GM12878 (cell line): ENCODE data around the gene PTPRS. TPM values are rescaled to one million over a fixed set of nuclear protein-coding genes. Genes with fewer than 3 reads are reported as not detected.

Source experiments
- BACH1 ChIP-seq: fragments of 450-650 bp; IDR thresholded peaks from 2 replicates; pipeline ENCODE4 v1.6.1; 2017; ENCODE audit warnings: mild to moderate bottlenecking, borderline replicate concordance
- BRCA1 ChIP-seq: IDR thresholded peaks from 2 replicates; pipeline ENCODE4 v1.6.1; 2011; ENCODE audit warnings: low read depth, low read length, improper control_type of control experiment
- CHD1 ChIP-seq: IDR thresholded peaks from 2 replicates; pipeline ENCODE4 v1.6.1; 2012; ENCODE audit warnings: low read depth, low read length, improper control_type of control experiment
- HDAC2 ChIP-seq: fragments of 200-600 bp; sonication (generic); IDR thresholded peaks from 2 replicates; pipeline ENCODE4 v1.6.1; 2017
- NFYA ChIP-seq: IDR thresholded peaks from 2 replicates; pipeline ENCODE4 v1.6.1; 2011; ENCODE audit warnings: low read depth, mild to moderate bottlenecking, low read length, improper control_type of control experiment, borderline replicate concordance
- POU2F2 ChIP-seq: IDR thresholded peaks from 3 replicates; pipeline ENCODE4 v1.6.1; 2011; ENCODE audit warnings: low read depth, mild to moderate bottlenecking, low read length, borderline replicate concordance
- YBX1 ChIP-seq: fragments of 450-650 bp; IDR thresholded peaks from 2 replicates; pipeline ENCODE4 v1.6.1; 2016; ENCODE audit warnings: antibody characterized with exemption
- ZNF274 ChIP-seq: IDR thresholded peaks from one replicate; pipeline ENCODE4 v1.8.0; 2011; ENCODE audit not compliant: insufficient read length, insufficient read depth
- polyA plus RNA-seq, 11 experiments: library from polyadenylated mRNA; depleted of rRNA in 4 of 11; unstranded in 6 of 11; stranded (reverse) in 5 of 11; fragments of >200 nt; fragmentation: Nextera tagmentation in 4 of 11; fragmentation: Illumina TruSeq in 1 of 11; extraction: Ambion mirVana in 4 of 11; extraction: Trizol in 1 of 11; gene quantifications; 1 replicate in 1 of 11; 2 replicates in 10 of 11; pipeline versions ENCODE4 v1.2.1 to v1.2.3, GENCODE V29; 2011 to 2016; ENCODE audit warnings: inconsistent platforms in 2 of 11, missing spikeins in 2 of 11, low read depth in 1 of 11
- total RNA-seq, 4 experiments: library from RNA; depleted of rRNA in 3 of 4; stranded (reverse); fragments of >200 nt in 3 of 4; fragmentation: Illumina TruSeq in 1 of 4; extraction: Trizol in 1 of 4; gene quantifications; 2 replicates each; pipeline versions ENCODE4 v1.2.1 to v1.2.3, GENCODE V29; 2013 to 2021
- TF ChIP-seq, protein P1 (sequence below): fragments of 450-650 bp; IDR thresholded peaks from 2 replicates; pipeline ENCODE4 v1.6.1; 2017; ENCODE audit warnings: mild to moderate bottlenecking
- TF ChIP-seq, protein P2 (sequence below): fragments of 450-650 bp; formaldehyde crosslinking; IDR thresholded peaks from 2 replicates; pipeline ENCODE4 v1.4.0; 2020; ENCODE audit warnings: mild to moderate bottlenecking, moderate library complexity
- TF ChIP-seq, protein P3 (sequence below): fragments of 450-650 bp; IDR thresholded peaks from 2 replicates; pipeline ENCODE4 v1.6.1; 2018; ENCODE audit warnings: borderline replicate concordance, mild to moderate bottlenecking; ENCODE audit not compliant: partially characterized antibody
- TF ChIP-seq, protein P4 (sequence below): fragments of 450-650 bp; IDR thresholded peaks from 2 replicates; pipeline ENCODE4 v1.6.1; 2017; ENCODE audit warnings: mild to moderate bottlenecking, low read depth, inconsistent platforms; ENCODE audit not compliant: poor library complexity, severe bottlenecking

The PTPRS gene
- total and polyA plus RNA-seq, 10 of the 15 experiments (the other 5 are each of a cell fraction or from before 2014, with no cell fraction given), result 0.09 to 32.1 (median 0.71) TPM

DNA sequence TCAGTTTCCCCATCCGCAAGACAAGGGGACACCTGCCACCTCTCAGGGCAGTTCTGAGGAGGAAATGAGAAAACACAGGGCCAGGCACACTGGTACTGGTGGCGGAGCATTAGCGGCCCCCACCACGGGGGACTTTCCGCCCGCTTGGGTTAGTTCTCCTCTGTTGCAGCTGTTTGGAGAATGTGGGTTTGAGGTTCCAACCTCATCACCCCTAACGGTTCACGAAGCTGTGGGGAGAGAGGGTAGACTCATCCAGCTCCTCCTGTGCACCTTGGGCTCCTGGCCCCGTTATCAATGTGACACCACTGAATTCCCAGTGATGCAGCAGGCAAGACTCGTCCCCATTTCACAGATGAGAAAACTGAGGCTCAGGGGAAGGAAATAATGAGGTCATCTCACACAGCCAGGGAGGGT is 10.3 kb downstream of the PTPRS start (continued):
- TF ChIP-seq NFYA (no peak), BACH1 (peak; percentile 59; the same call in 1 of the 2 replicates), CHD1 (no peak), BRCA1 (no peak), YBX1 (no peak), POU2F2 (0 out of 3 replicates have a peak, but pooled peaks have one; percentile 13), ZNF274 (no peak), HDAC2 (no peak)
- TF ChIP-seq, protein P1, sequence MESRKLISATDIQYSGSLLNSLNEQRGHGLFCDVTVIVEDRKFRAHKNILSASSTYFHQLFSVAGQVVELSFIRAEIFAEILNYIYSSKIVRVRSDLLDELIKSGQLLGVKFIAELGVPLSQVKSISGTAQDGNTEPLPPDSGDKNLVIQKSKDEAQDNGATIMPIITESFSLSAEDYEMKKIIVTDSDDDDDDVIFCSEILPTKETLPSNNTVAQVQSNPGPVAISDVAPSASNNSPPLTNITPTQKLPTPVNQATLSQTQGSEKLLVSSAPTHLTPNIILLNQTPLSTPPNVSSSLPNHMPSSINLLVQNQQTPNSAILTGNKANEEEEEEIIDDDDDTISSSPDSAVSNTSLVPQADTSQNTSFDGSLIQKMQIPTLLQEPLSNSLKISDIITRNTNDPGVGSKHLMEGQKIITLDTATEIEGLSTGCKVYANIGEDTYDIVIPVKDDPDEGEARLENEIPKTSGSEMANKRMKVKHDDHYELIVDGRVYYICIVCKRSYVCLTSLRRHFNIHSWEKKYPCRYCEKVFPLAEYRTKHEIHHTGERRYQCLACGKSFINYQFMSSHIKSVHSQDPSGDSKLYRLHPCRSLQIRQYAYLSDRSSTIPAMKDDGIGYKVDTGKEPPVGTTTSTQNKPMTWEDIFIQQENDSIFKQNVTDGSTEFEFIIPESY, result no peak
- TF ChIP-seq, protein P2, sequence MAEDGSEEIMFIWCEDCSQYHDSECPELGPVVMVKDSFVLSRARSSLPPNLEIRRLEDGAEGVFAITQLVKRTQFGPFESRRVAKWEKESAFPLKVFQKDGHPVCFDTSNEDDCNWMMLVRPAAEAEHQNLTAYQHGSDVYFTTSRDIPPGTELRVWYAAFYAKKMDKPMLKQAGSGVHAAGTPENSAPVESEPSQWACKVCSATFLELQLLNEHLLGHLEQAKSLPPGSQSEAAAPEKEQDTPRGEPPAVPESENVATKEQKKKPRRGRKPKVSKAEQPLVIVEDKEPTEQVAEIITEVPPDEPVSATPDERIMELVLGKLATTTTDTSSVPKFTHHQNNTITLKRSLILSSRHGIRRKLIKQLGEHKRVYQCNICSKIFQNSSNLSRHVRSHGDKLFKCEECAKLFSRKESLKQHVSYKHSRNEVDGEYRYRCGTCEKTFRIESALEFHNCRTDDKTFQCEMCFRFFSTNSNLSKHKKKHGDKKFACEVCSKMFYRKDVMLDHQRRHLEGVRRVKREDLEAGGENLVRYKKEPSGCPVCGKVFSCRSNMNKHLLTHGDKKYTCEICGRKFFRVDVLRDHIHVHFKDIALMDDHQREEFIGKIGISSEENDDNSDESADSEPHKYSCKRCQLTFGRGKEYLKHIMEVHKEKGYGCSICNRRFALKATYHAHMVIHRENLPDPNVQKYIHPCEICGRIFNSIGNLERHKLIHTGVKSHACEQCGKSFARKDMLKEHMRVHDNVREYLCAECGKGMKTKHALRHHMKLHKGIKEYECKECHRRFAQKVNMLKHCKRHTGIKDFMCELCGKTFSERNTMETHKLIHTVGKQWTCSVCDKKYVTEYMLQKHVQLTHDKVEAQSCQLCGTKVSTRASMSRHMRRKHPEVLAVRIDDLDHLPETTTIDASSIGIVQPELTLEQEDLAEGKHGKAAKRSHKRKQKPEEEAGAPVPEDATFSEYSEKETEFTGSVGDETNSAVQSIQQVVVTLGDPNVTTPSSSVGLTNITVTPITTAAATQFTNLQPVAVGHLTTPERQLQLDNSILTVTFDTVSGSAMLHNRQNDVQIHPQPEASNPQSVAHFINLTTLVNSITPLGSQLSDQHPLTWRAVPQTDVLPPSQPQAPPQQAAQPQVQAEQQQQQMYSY (CRISPR knock-in tag), result no peak
- TF ChIP-seq, protein P3, sequence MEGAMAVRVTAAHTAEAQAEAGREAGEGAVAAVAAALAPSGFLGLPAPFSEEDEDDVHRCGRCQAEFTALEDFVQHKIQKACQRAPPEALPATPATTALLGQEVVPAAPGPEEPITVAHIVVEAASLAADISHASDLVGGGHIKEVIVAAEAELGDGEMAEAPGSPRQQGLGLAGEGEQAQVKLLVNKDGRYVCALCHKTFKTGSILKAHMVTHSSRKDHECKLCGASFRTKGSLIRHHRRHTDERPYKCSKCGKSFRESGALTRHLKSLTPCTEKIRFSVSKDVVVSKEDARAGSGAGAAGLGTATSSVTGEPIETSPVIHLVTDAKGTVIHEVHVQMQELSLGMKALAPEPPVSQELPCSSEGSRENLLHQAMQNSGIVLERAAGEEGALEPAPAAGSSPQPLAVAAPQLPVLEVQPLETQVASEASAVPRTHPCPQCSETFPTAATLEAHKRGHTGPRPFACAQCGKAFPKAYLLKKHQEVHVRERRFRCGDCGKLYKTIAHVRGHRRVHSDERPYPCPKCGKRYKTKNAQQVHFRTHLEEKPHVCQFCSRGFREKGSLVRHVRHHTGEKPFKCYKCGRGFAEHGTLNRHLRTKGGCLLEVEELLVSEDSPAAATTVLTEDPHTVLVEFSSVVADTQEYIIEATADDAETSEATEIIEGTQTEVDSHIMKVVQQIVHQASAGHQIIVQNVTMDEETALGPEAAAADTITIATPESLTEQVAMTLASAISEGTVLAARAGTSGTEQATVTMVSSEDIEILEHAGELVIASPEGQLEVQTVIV, result no peak
- TF ChIP-seq, protein P4, sequence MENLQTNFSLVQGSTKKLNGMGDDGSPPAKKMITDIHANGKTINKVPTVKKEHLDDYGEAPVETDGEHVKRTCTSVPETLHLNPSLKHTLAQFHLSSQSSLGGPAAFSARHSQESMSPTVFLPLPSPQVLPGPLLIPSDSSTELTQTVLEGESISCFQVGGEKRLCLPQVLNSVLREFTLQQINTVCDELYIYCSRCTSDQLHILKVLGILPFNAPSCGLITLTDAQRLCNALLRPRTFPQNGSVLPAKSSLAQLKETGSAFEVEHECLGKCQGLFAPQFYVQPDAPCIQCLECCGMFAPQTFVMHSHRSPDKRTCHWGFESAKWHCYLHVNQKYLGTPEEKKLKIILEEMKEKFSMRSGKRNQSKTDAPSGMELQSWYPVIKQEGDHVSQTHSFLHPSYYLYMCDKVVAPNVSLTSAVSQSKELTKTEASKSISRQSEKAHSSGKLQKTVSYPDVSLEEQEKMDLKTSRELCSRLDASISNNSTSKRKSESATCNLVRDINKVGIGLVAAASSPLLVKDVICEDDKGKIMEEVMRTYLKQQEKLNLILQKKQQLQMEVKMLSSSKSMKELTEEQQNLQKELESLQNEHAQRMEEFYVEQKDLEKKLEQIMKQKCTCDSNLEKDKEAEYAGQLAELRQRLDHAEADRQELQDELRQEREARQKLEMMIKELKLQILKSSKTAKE, result peak; percentile 39
